GM19397 (cell line): ENCODE measurements around the gene CDK5.
"Not testable (repeated sequence)": the region's sequence is repeated elsewhere in the genome, so short reads cannot be mapped to it uniquely, and the experiment has no call there.

Experiments used
- ATAC-seq: cut with Tn5 transposase; IDR thresholded peaks from one replicate; pipeline ENCODE4 v1.9.1; 2021; ENCODE audit warnings: mild to moderate bottlenecking, moderate library complexity; ENCODE audit not compliant: unreplicated experiment

CDK5 gene

DNA sequence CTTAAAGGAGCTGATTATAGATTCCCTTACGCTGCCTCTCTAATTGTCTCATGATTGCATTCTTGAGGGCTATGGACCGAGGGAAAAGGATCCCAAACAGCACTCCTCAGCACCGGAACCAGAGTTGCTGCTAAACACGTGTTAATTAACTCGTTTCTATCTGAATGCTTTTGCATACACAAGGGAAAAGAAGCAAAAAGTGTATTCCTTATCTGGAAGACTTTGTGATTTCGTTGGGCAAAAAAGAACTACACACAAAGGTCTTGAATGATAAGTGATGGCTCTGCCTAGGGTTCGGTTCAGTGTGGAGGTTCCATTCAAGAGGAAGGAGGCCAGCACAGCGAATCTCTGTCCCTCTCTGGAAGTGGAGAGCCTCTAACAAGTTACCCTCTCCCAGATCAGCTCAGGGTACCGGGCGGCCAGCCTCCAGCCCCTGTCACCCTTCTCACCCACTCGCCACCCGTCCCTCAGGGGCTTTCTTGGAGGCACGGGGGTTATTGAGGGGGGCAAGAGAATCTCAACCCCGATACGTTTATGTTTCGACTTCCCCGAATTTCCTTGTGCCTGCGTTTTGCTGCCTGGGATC, 1.2 kb upstream of the CDK5 start:
- ATAC-seq, result no peak

DNA sequence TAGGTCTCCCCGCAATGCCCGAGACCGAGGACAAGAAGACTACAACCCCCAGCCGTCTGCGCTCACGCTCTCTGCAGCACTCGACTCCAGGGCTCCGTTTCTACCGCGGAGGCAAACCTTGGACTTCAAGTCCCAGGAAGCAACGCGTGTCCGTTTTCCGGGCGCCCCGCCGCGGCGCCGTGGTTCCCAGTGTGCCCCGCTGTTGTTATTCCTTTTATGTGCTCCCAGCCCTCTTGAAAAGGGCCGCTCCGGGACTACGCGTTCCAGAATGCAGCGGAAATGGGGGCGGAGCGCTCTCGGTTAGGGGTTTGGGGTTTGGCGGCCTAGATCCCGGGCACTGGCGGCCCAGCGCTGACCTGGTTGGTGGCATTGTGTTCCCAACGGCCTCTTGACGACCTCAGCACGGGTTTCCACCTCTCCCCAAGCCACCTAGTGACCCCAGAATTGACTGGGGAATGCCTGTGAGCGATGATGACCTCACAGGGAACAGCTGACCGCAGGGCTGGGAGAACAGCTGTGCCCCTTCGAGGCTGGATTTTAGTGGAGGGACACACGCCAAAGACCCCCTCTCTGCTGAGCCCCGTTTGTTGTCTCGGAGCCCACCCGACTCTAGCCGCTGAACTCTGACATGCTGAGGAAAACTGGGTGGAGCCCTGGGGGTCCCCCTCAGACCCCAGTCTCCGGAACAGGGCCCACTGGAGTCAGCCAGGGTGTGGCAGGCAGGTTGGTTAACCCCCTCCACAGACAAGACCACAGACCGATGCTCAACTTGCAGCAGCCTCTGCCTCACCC, 488 bp upstream of the CDK5 start:
- ATAC-seq, result peak; percentile 83

DNA sequence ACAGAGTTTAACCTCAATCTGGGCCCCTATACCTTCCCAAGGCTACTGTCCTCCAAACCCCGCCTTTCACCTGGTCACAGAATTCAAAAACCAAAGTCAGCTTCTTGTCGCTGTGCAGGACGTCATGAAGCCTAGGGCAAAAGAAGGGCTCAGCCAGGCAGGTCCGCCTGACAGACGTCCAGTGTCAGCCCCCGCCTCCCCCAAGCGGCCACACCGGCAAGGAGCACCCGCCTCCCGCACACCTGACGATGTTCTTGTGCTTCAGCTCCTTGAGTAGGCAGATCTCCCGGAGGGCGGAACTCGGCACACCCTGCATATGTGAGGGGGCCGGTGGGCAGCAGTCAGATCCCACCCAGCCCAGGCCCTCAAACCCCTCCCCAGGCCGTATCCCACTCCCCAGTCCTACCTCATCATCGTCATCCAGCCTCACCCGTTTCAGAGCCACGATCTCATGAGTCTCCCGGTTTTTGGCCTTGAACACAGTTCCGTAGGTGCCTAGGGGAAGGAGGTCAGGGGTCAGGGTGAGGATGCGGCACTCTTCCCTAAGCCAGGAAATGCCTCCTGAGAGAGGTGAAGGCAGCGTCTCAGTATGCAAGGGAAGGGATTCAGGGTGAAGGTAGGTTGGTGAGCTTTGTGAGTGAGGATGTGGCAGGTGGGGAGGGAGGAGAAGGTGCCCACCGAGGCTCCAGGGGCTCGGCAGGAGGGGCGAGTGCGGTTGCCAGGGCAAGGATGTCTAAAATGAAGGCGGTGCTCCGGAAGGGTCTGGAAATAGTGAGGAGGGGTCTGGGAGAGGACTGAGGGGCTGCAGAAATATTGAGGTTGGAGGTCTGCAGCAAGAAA, 811 bp downstream of the CDK5 start:
- no peak for ATAC-seq

DNA sequence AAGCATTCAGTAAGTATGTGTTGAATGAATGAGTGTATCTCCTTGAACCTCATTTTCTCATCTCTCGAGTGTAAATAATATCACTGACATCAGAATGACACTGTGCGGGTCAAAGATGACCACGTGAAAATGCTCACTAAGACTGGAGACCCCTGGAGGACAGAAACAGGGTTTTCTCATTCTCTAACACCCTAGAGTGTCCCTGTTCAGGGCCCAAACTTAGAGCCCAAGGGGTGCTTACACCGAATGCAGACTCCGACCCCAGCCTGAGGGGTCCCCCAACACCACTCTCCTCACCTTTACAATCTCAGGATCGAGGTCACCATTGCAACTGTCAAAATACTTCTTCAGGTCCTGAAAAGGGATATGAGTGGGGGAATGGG, 1.4 kb downstream of the CDK5 start:
- no peak for ATAC-seq

DNA sequence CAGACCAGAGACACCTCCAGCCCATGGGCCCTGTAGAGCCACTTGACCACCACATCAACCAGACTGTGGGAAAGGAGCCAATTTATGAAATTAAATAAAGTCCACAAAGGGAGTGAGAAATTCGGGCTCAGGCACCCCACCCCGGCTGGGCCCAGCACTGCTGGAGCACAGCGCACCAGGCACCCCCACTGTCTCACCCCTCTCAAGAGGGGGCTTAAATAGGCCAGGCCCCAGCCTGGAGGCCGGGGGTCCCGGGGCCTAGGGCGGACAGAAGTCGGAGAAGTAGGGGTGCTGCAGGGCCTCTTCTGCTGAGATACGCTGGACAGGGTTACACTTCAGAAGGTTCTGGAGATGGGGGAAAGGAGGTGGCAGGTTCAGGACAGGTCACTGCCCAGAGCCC, 3.9 kb downstream of the CDK5 start:
- no peak for ATAC-seq

DNA sequence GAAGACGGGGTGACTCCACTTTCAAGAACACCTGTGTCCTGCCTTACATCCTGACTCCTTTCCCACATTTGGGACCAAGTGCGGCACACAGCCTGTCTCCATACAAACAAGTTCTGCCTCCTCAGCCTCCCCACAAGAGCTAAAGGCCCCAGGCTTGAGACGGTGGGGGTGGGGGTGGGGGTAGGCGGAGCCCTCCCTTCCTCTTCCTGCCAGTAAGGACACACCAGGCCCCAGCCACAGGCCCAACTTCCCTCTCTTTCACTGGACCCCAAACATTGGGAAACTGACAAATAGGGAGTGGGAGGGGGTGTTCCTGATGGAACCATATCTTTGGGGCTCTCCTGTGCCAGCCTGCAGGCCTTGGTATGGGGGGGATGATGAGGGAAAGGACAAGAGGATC, 4.6 kb downstream of the CDK5 start:
- ATAC-seq, result no peak

DNA sequence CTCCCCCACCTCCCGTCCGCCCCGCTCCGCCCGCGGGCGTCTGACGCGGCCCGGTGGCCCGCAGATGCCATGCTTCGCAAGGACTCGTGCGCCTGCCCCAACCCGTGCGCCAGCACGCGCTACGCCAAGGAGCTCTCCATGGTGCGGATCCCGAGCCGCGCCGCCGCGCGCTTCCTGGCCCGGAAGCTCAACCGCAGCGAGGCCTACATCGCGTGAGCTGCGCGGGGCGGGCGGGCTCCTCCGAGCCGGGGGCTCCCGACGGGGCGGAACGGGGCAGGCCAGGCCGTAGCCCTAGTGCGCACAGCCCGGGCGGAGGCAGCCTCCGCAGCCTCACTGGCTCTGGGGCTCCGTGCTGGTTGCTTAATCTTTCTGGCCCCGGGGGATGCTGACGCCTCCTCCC, 6.6 kb downstream of the CDK5 start:
- ATAC-seq, result no peak

DNA sequence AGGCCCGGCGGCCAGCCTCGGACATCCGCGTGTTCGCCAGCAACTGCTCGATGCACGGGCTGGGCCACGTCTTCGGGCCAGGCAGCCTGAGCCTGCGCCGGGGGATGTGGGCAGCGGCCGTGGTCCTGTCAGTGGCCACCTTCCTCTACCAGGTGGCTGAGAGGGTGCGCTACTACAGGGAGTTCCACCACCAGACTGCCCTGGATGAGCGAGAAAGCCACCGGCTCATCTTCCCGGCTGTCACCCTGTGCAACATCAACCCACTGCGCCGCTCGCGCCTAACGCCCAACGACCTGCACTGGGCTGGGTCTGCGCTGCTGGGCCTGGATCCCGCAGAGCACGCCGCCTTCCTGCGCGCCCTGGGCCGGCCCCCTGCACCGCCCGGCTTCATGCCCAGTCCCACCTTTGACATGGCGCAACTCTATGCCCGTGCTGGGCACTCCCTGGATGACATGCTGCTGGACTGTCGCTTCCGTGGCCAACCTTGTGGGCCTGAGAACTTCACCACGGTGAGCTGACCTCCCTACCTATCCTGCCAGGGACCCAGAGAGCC, 8.7 kb downstream of the CDK5 start:
- ATAC-seq, result no peak

DNA sequence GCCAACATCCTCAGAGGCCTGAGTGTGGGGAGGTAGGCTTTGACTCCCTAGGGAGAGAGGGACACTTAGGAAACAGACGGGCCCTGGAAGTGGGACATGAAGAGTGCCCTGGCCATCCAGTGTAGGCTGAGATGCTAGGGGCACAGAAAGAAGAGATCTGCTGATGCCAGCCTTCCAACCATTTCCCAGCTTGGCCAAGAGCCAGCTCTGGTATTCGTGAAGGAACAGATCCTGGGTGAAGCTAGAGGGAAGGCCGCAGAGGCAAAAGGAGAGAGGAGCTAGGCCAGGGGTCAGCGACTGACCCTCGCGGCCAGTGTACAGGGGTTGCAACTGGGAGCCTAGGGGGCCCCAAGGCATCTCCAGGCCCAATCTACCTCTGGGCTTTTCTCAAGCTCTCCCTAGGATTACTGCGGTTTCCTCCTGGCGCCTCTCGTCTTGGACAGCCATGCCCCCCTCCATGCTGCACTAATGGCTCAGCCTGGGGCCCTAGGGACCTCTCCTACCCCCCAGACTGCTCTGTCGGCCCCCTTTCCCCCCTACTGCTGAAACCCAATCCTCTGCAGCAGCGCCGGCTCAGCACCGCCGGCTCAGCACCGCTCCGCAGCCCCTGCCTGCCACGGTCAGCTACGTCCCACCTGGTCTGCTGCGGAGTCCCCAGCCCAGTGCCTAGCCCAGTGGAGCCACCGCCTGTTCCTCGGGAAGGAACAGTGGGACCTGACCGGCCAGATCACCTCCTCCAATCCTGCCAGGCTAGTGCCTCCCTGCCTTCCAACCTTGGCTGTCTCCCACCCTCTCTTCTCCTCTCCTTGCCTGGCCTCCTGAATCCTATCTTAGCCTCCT, 9.5 kb downstream of the CDK5 start, which contains the start of gene ASIC3:
Gene ASIC3 (plus strand): TSS at position 556 of the 840 bp plus-strand sequence. CDS start 355 bp downstream, outside the sequence.
- no peak for ATAC-seq

DNA sequence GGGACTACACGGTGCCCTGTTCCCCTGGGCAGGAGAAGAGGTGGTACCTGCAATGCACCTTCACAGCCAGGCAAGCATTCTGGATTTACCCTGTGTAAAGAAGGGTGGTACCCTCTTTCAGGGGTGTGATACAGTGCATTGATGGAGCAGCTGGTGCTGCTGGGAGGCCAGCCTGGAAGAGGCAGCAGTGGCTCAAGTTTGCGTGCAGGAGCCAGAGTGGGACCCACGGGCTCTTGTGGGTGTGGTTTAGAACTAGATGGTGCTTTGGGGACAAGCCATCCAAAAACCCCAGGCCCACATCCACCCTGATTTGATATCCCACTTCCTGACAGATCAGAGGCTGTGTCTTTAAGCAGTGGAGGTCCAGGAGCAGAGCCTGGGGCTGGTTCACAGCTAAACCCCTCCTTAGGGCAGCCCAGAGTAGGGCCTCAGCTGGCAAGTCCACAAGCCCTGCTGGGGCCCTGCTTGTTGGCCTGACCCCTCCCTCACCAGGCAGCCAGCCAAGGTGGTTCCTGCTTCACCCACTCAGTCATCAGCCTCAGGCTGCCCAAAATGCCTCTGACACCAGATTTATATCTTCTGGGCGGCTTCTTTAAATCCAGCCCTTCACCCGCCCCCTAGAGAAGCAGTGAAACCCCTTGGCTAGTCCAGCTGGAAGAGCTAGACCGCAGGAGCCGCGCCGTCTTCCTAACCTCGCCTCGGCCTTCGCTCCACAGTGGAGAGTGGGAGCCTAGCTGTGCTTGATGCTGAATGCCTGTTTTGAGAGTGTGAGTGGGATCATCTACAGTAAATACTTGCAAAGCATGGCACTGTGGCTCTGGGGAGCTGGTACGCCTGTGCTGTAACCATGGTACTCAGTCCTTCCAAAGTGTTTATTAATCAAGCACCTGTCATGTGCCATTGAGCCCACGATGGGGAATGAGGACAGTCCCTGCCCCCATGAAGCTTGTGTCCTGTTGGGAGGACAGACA, 10.8 kb downstream of the CDK5 start:
- ATAC-seq, result no peak

DNA sequence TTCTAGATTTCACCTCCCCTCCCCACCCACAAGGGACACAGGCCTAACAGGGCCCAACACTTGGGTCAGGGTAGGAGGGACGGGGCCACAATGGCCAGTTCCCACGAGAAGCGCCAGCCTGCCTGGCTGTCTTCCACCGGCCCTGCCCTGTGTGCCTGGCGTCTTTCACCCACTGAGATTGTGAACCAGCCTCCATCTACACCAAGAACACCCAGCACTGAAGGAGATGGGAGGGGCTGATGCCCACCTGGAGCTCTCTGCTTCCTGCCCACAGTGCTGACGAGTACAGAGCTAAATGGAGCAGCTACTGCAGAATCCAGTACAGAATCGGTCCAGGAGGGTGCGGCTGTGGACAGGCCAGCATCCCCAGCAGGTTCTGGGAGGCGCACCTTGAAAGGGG, 11.7 kb downstream of the CDK5 start:
- no peak for ATAC-seq

DNA sequence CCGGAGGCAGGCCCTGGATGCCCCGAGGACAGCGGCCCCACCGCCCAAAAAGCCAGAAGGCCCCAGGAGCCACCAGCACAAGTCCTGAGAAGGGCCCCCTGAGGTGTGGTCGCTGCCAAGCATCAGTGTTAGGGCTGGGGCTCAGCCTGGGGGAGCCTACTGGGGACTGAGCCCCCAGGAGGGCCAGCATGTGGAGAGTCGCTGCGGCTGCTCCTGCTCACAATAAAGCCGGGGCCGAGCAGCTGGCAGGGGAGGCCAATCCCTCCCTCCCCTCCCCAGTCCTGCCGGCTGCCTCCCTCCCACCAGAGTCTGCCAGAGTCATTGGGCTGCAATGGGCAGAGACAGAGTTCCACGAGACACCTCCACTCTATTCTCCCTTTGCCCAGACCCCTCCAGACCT, 12.4 kb downstream of the CDK5 start:
- no peak for ATAC-seq

DNA sequence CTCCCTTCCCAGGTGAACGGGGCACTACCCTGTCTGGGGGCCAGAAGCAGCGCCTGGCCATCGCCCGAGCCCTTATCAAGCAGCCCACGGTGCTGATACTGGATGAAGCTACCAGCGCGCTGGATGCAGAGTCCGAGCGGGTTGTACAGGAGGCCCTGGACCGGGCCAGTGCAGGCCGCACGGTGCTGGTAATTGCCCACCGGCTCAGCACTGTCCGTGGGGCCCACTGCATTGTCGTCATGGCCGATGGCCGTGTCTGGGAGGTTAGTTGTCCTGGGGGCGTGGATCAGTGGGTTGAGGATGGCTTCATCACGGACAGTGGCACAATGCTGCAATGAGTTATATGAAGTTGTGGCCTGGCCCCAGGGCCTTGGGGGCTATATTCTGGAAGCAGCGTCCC, 13.7 kb downstream of the CDK5 start:
- no peak for ATAC-seq

DNA sequence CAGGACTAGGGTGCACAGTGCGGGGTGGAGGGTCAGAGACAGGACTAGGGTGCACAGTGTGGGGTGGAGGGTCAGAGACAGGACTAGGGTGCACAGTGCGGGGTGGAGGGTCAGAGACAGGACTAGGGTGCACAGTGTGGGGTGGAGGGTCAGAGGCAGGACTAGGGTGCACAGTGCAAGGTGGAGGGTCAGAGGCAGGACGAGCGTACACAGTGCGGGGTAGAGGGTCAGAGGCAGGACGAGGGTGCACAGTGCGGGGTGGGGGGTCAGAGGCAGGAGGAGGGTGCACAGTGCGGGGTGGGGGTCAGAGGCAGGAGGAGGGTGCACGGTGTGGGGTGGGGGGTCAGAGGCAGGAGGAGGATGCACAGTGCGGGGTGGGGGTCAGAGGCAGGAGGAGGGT, 14.2 kb downstream of the CDK5 start:
- not testable (repeated sequence) for ATAC-seq

DNA sequence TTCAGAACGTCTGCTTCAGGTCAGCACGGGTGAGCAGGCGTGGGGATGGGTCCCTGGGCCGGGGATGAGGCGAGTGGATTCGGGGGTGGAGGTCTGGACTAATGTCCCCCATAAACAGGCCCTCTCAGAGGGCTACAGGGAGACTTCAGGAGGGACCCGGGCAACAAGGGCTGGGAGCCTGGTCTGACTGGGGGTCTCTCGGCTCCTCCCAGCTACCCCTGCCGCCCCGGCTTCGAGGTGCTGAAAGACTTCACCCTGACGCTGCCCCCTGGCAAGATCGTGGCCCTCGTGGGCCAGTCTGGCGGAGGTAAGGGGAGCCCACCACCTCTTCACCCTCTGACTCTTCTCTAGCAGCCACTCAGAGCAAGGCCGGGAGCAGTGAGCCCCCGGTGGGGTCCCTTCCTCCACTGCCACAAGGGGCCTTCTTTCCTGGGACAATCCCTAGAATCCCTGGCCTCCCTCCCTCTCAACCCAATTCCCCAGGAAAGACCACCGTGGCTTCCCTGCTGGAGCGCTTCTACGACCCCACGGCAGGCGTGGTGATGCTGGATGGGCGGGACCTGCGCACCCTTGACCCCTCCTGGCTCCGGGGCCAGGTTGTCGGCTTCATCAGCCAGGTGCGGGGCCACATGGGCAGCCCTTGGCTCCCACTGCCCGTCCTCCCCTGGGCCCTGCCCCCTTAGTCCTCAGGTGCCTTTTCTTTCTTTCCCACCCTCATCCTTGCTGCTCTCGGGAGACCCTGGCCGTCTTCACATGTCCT, 16.9 kb downstream of the CDK5 start:
- ATAC-seq, result no peak

DNA sequence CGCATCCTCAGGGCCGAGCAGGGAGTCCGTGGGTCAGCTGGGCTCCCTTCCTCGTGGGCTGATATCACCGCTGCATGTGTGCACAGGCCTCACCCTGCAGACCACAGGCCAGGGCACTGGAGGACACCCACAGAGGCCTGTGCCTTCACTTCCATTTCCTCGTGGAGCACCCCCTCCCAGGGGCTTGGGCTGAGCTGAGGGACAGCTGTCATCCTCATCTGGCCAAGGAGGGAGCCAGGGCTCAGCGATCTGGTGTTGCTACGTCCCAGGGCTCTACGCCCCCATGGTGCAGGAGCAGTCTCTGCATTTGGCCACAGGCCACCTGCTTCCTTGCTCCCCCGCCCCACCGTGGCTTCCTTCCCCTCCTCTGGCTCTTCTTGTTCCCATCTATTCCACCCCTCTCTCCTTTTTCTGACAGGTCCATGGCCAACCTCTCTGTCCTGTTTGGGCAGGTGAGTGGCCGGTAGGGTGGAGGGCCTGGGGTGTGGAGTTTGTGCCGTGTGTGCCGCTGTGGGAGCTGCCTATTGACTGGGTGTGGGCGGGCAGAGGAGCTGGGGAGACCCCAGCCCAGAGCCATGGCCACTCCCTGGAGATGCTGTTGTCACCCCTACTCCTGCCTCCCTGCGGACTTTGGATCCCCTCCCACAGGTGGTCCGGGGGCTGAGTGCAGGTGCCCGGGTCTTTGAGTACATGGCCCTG, 17.7 kb downstream of the CDK5 start:
- ATAC-seq, result no peak

DNA sequence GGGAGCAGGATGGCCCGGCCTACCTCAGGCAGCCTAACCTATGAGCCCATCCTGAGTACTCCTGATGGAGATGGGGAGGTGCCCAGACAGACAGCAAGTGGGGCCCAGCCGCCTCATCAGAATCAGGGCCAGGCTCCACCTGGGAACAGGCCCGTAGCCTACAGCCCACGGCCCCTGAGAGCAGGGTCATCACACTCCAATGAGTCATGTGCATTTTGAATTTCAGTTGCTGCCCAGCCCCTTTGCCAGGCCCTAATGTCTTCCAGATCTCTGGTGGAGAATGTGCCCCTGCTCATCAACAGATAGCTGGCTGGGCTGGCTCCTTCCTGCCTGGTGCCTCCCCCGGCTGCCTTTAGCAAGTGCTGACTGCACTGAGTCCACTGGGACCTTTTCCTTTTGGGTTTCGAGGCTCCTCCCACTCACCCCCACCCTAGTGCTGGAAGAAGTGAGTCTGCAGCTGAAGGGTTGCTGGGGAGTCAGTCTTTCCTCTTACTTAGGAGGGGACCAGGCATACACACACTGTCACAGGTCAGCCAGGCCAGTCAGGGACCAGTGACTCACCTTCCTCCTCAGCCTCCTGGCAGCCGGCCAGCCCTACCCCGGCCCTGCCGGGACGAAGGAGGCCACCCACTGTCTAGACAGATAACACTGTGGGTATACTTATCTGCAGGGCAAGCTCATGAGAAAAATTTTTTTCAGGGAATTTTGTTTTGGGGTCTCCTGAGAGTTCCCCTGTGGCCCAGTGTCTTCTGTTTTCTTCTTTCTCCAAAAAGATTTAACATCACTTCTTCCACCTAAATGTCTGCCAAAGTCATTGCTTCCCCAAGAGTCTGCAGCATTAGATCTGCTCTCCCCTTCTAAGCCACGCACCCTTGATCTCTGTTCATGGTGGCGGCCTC, 18.5 kb downstream of the CDK5 start:
- no peak for ATAC-seq
